ENCODE measurements around the gene MRPL30.

- no peak for TF ChIP-seq CHD2 (IDR thresholded peaks at IDR 0.05; ENCODE audit: low read length, partially characterized antibody)
- TF ChIP-seq SIN3A (IDR thresholded peaks at IDR 0.05; ENCODE audit: borderline replicate concordance, low read depth, low read length): no peak
- no peak for TF ChIP-seq FOSL2 (IDR thresholded peaks at IDR 0.05; ENCODE audit: borderline replicate concordance, low read depth)
- no peak for TF ChIP-seq CTCF (IDR thresholded peaks at IDR 0.05)
- no peak for TF ChIP-seq SMC3 (IDR thresholded peaks at IDR 0.05; ENCODE audit: low read depth, low read length)
- no peak for TF ChIP-seq EP300 (IDR thresholded peaks at IDR 0.05; ENCODE audit: borderline replicate concordance in 1 of 2, low read depth in 1 of 2, low read length in 1 of 2)
- TF ChIP-seq EZH2phosphoT487 (IDR thresholded peaks at IDR 0.05; ENCODE audit: borderline replicate concordance, low read depth): no peak
- TF ChIP-seq RAD21 (IDR thresholded peaks at IDR 0.05; ENCODE audit: low read length): no peak
- TF ChIP-seq PBX3 (IDR thresholded peaks at IDR 0.05): no peak
- TF ChIP-seq TAF1 (IDR thresholded peaks at IDR 0.05; ENCODE audit: borderline replicate concordance, low read depth, low read length): no peak
- TF ChIP-seq POLR2AphosphoS5 (IDR thresholded peaks at IDR 0.05; ENCODE audit: low read depth, low read length): no peak
- TF ChIP-seq IRF3 (IDR thresholded peaks at IDR 0.05; ENCODE audit: low read depth, low read length): no peak
- no peak for TF ChIP-seq USF2 (IDR thresholded peaks at IDR 0.05; ENCODE audit: borderline replicate concordance, low read depth, low read length)
Measured at GRCh38 chr2:99150706-99151105, 30.3 kb upstream of the MRPL30 start.

Data from SK-N-SH (cell line).